GM23338 (cell line): ENCODE results near the gene L3MBTL4. TPM values are rescaled to one million over a fixed set of nuclear protein-coding genes. Genes with fewer than 3 reads are reported as not detected.
A peak's percentile ranks its signal among the peaks of the same experiment; 100 is the strongest.

Experiments used
- ATAC-seq: fragments of 200-7000 bp; cut with Tn5 transposase; 3 replicates; pipeline ENCODE4 v1.9.1; 2020
- DNase-seq: peaks from one replicate; pipeline ENCODE4 v3.0.0-alpha.2; 2015; ENCODE audit warnings: low spot score
- H2AFZ ChIP-seq: fragments of 200-600 bp; sonication (generic); 2 replicates; pipeline ENCODE4 v1.8.0; 2016; ENCODE audit warnings: antibody characterized with exemption, mild to moderate bottlenecking, moderate library complexity
- H3F3A ChIP-seq: fragments of 200-600 bp; sonication (generic); replicated peaks from 2 replicates; pipeline ENCODE4 v1.8.0; 2017; ENCODE audit warnings: antibody characterized with exemption, mixed run types, low read depth
- H3K27ac ChIP-seq: fragments of 200-600 bp; sonication (generic); 2 replicates; pipeline ENCODE4 v1.6.1; 2016; ENCODE audit warnings: low read depth
- H3K27me3 ChIP-seq: fragments of 200-600 bp; sonication (generic); 2 replicates; pipeline ENCODE4 v1.8.0; 2016; ENCODE audit warnings: mild to moderate bottlenecking, mixed run types, moderate library complexity; ENCODE audit not compliant: insufficient read depth
- H3K36me3 ChIP-seq: fragments of 200-600 bp; sonication (generic); 2 replicates; pipeline ENCODE4 v1.8.0; 2016; ENCODE audit warnings: mild to moderate bottlenecking; ENCODE audit not compliant: insufficient read depth
- H3K4me1 ChIP-seq: fragments of 200-600 bp; sonication (generic); 2 replicates; pipeline ENCODE4 v1.8.0; 2016; ENCODE audit warnings: mild to moderate bottlenecking, moderate library complexity; ENCODE audit not compliant: insufficient read depth
- H3K4me2 ChIP-seq: fragments of 200-600 bp; sonication (generic); 2 replicates; pipeline ENCODE4 v1.7.1; 2017; ENCODE audit warnings: mixed run types
- H3K4me3 ChIP-seq: fragments of 200-600 bp; sonication (generic); 2 replicates; pipeline ENCODE4 v1.6.1; 2016; ENCODE audit warnings: mixed run types
- H3K79me2 ChIP-seq: fragments of 200-600 bp; sonication (generic); replicated peaks from 2 replicates; pipeline ENCODE4 v1.8.0; 2017; ENCODE audit warnings: mild to moderate bottlenecking; ENCODE audit not compliant: insufficient read depth
- H3K9me2 ChIP-seq: fragments of 200-600 bp; sonication (generic); 2 replicates; pipeline ENCODE4 v1.8.0; 2017; ENCODE audit not compliant: insufficient read depth
- H4K20me1 ChIP-seq: fragments of 200-600 bp; sonication (generic); replicated peaks from 2 replicates; pipeline ENCODE4 v1.8.0; 2017; ENCODE audit warnings: mild to moderate bottlenecking; ENCODE audit not compliant: insufficient read depth
- H3K27ac Mint-ChIP-seq: 2 replicates; pipeline ENCODE4 v1.8.0; 2020; ENCODE audit warnings: inconsistent platforms, mild to moderate bottlenecking, moderate library complexity, mixed read lengths
- H3K27me3 Mint-ChIP-seq: 3 replicates; pipeline ENCODE4 v1.8.0; 2022; ENCODE audit warnings: low read depth, mild to moderate bottlenecking, moderate library complexity, mixed read lengths, inconsistent platforms; ENCODE audit not compliant: insufficient read depth, poor library complexity
- H3K36me3 Mint-ChIP-seq: 3 replicates; pipeline ENCODE4 v1.8.0; 2021; ENCODE audit warnings: low read depth, mild to moderate bottlenecking, inconsistent platforms, moderate library complexity, mixed read lengths
- H3K4me1 Mint-ChIP-seq: 3 replicates; pipeline ENCODE4 v1.8.0; 2020; ENCODE audit warnings: mild to moderate bottlenecking, inconsistent platforms, mixed read lengths
- H3K4me3 Mint-ChIP-seq: 3 replicates; pipeline ENCODE4 v1.8.0; 2021; ENCODE audit warnings: moderate library complexity, mild to moderate bottlenecking, inconsistent platforms, mixed read lengths
- H3K9me3 Mint-ChIP-seq: 3 replicates; pipeline ENCODE4 v1.8.0; 2020; ENCODE audit warnings: moderate library complexity, mild to moderate bottlenecking, inconsistent platforms, mixed read lengths
- CREB1 ChIP-seq: fragments of 250-450 bp; sonication (Bioruptor Pico); IDR thresholded peaks from 2 replicates; pipeline ENCODE4 v1.5.0; 2020; ENCODE audit warnings: low read depth, mild to moderate bottlenecking, moderate library complexity
- EZH2 ChIP-seq: fragments of 200-600 bp; sonication (generic); IDR thresholded peaks from one replicate; pipeline ENCODE4 v1.8.0; 2017; ENCODE audit warnings: antibody characterized with exemption, mild to moderate bottlenecking, low read depth; ENCODE audit not compliant: unreplicated experiment
- EZH2phosphoT487 ChIP-seq: fragments of 200-600 bp; sonication (generic); IDR thresholded peaks from one replicate; pipeline ENCODE4 v1.8.1; 2018; ENCODE audit warnings: antibody characterized with exemption; ENCODE audit not compliant: unreplicated experiment
- JUNB ChIP-seq: IDR thresholded peaks from one replicate; pipeline ENCODE4 v1.6.1; 2016; ENCODE audit warnings: antibody characterized with exemption; ENCODE audit not compliant: unreplicated experiment
- NANOG ChIP-seq: IDR thresholded peaks from 2 replicates; pipeline ENCODE4 v1.6.1; 2016; ENCODE audit warnings: antibody characterized with exemption, borderline replicate concordance
- STAT1 ChIP-seq: IDR thresholded peaks from one replicate; pipeline ENCODE4 v1.6.1; 2016; ENCODE audit warnings: antibody characterized with exemption; ENCODE audit not compliant: unreplicated experiment
- ZNF114 ChIP-seq: fragments of 250-450 bp; sonication (Bioruptor Pico); IDR thresholded peaks from 2 replicates; pipeline ENCODE4 v1.5.0; 2020; ENCODE audit warnings: mild to moderate bottlenecking, moderate library complexity
- polyA plus RNA-seq: library from polyadenylated mRNA; unstranded; fragments of >200 nt; fragmentation: Nextera tagmentation; extraction: Ambion mirVana; gene quantifications from 2 replicates; pipeline ENCODE4 v1.2.1, GENCODE V29; 2016
- total RNA-seq: library from RNA; depleted of rRNA; stranded (reverse); fragments of >200 nt; shearing (Covaris generic); gene quantifications from 2 replicates; pipeline ENCODE4 v1.2.3, GENCODE V29; 2014
- TF ChIP-seq, protein P1 (sequence below): IDR thresholded peaks from one replicate; pipeline ENCODE4 v1.6.1; 2018; ENCODE audit warnings: antibody characterized with exemption; ENCODE audit not compliant: unreplicated experiment
- TF ChIP-seq, protein P2 (sequence below), 2 experiments: fragments of 200-600 bp in 1 of 2; sonication (generic) in 1 of 2; conservative IDR thresholded peaks; 2 replicates each; pipeline versions ENCODE4 v1.5.1 to v1.6.1; 2016 to 2017; ENCODE audit warnings: antibody characterized with exemption in 2 of 2, low read depth in 2 of 2, mild to moderate bottlenecking in 2 of 2, moderate library complexity in 1 of 2
- TF ChIP-seq, protein P3 (sequence below): fragments of 250-450 bp; sonication (Bioruptor Pico); IDR thresholded peaks from 2 replicates; pipeline ENCODE4 v1.5.0; 2020; ENCODE audit warnings: mild to moderate bottlenecking, moderate library complexity
- TF ChIP-seq, protein P4 (sequence below): IDR thresholded peaks from 2 replicates; pipeline ENCODE4 v1.6.1; 2016; ENCODE audit warnings: antibody characterized with exemption

The L3MBTL4 gene
- total and polyA plus RNA-seq, 2 experiments from 2014 or later = 0.48 to 2.8 TPM

DNA sequence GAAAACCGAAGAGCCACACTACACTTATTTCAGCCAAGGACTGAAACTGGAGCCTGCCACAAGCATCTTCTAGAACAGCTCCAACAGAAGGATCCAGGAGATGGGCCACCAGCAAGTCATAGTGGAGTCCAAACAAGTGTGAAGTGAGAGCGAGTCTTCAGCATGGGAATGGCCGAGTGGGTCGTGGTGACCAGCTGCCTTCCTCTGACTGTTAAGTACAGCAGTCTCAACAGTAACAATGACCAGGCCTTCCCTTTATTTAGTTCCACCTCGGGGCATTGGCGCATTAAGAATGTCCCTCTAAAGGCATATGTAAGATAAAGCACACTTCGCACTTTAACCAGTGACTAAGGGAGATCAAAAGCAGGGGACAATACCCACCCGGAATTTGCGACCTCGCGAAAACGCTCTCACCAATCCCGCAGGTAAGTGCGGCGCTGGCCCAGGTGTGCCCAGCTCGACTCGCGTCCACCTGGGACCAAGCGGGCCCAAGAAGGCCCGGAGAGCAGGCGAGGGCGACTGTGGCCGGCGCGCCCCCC lies 1.1 kb downstream of the L3MBTL4 start (continued):
- no peak for TF ChIP-seq EZH2phosphoT487
- TF ChIP-seq, protein P1, sequence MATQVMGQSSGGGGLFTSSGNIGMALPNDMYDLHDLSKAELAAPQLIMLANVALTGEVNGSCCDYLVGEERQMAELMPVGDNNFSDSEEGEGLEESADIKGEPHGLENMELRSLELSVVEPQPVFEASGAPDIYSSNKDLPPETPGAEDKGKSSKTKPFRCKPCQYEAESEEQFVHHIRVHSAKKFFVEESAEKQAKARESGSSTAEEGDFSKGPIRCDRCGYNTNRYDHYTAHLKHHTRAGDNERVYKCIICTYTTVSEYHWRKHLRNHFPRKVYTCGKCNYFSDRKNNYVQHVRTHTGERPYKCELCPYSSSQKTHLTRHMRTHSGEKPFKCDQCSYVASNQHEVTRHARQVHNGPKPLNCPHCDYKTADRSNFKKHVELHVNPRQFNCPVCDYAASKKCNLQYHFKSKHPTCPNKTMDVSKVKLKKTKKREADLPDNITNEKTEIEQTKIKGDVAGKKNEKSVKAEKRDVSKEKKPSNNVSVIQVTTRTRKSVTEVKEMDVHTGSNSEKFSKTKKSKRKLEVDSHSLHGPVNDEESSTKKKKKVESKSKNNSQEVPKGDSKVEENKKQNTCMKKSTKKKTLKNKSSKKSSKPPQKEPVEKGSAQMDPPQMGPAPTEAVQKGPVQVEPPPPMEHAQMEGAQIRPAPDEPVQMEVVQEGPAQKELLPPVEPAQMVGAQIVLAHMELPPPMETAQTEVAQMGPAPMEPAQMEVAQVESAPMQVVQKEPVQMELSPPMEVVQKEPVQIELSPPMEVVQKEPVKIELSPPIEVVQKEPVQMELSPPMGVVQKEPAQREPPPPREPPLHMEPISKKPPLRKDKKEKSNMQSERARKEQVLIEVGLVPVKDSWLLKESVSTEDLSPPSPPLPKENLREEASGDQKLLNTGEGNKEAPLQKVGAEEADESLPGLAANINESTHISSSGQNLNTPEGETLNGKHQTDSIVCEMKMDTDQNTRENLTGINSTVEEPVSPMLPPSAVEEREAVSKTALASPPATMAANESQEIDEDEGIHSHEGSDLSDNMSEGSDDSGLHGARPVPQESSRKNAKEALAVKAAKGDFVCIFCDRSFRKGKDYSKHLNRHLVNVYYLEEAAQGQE = no peak
- no peak for TF ChIP-seq EZH2
- TF ChIP-seq STAT1 = no peak
- TF ChIP-seq, protein P2, sequence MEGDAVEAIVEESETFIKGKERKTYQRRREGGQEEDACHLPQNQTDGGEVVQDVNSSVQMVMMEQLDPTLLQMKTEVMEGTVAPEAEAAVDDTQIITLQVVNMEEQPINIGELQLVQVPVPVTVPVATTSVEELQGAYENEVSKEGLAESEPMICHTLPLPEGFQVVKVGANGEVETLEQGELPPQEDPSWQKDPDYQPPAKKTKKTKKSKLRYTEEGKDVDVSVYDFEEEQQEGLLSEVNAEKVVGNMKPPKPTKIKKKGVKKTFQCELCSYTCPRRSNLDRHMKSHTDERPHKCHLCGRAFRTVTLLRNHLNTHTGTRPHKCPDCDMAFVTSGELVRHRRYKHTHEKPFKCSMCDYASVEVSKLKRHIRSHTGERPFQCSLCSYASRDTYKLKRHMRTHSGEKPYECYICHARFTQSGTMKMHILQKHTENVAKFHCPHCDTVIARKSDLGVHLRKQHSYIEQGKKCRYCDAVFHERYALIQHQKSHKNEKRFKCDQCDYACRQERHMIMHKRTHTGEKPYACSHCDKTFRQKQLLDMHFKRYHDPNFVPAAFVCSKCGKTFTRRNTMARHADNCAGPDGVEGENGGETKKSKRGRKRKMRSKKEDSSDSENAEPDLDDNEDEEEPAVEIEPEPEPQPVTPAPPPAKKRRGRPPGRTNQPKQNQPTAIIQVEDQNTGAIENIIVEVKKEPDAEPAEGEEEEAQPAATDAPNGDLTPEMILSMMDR (conservative IDR thresholded peaks at IDR 0.05; ENCODE audit: low read depth in 2 of 2) = no peak
- no peak for TF ChIP-seq ZNF114 (CRISPR knock-in tag)

DNA sequence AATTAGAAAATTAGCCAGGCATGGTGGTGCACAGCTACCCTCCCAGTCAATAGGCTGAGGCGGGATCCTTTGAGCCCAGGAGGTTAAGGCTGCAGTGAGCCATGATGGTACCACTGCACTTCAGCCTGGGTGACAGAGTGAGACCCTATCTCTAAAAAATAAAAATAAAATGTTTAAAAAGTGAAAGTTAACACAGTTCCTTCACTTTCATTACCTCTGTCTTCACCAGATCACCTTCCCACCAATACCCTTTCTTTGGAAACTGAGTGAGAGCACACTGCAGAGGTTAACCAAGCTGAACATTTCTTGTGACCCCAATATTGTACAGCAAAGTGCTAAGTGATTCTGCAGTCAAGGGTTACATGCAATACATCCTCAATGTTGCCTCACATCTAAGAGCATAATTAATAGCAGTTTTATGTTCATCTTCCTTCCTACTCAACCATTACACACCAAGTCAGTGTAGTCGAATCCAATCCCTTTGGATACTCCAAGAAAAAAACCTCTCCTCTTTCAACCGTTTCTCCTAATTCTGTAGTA lies 1.7 kb downstream of the L3MBTL4 start:
- no peak overlapping the region for H3K27ac Mint-ChIP-seq
- Histone ChIP-seq H3K4me1 (peaks cover 5% of the 10 kb centered on the region; the same call in 1 of the 2 replicates), H3K79me2 (no peaks in the 10 kb centered on the region), H2AFZ (peak overlapping the region; percentile 96), H3K4me2 (peak overlapping the region; percentile 89; the same call in 1 of the 2 replicates), H3K9me2 (no peaks in the 10 kb centered on the region), H3K27me3 (peaks cover 32% of the 10 kb centered on the region), H3F3A (no peaks in the 10 kb centered on the region), H3K36me3 (no peaks in the 10 kb centered on the region), H3K4me3 (peak overlapping the region; percentile 78; the same call in 1 of the 2 replicates), H3K27ac (no peak overlapping the region), H4K20me1 (no peaks in the 10 kb centered on the region)
- H3K9me3 Mint-ChIP-seq = no peaks in the 10 kb centered on the region; the same call in 2 of the 3 replicates
- peak overlapping the region; percentile 78 for H3K4me3 Mint-ChIP-seq
- H3K27me3 Mint-ChIP-seq = peaks cover 18% of the 10 kb centered on the region
- no peak for ATAC-seq
- H3K4me1 Mint-ChIP-seq = peaks cover 10% of the 10 kb centered on the region
- no peaks in the 10 kb centered on the region; the same call in 2 of the 3 replicates for H3K36me3 Mint-ChIP-seq
- DNase-seq = no peak
- TF ChIP-seq, protein P3, sequence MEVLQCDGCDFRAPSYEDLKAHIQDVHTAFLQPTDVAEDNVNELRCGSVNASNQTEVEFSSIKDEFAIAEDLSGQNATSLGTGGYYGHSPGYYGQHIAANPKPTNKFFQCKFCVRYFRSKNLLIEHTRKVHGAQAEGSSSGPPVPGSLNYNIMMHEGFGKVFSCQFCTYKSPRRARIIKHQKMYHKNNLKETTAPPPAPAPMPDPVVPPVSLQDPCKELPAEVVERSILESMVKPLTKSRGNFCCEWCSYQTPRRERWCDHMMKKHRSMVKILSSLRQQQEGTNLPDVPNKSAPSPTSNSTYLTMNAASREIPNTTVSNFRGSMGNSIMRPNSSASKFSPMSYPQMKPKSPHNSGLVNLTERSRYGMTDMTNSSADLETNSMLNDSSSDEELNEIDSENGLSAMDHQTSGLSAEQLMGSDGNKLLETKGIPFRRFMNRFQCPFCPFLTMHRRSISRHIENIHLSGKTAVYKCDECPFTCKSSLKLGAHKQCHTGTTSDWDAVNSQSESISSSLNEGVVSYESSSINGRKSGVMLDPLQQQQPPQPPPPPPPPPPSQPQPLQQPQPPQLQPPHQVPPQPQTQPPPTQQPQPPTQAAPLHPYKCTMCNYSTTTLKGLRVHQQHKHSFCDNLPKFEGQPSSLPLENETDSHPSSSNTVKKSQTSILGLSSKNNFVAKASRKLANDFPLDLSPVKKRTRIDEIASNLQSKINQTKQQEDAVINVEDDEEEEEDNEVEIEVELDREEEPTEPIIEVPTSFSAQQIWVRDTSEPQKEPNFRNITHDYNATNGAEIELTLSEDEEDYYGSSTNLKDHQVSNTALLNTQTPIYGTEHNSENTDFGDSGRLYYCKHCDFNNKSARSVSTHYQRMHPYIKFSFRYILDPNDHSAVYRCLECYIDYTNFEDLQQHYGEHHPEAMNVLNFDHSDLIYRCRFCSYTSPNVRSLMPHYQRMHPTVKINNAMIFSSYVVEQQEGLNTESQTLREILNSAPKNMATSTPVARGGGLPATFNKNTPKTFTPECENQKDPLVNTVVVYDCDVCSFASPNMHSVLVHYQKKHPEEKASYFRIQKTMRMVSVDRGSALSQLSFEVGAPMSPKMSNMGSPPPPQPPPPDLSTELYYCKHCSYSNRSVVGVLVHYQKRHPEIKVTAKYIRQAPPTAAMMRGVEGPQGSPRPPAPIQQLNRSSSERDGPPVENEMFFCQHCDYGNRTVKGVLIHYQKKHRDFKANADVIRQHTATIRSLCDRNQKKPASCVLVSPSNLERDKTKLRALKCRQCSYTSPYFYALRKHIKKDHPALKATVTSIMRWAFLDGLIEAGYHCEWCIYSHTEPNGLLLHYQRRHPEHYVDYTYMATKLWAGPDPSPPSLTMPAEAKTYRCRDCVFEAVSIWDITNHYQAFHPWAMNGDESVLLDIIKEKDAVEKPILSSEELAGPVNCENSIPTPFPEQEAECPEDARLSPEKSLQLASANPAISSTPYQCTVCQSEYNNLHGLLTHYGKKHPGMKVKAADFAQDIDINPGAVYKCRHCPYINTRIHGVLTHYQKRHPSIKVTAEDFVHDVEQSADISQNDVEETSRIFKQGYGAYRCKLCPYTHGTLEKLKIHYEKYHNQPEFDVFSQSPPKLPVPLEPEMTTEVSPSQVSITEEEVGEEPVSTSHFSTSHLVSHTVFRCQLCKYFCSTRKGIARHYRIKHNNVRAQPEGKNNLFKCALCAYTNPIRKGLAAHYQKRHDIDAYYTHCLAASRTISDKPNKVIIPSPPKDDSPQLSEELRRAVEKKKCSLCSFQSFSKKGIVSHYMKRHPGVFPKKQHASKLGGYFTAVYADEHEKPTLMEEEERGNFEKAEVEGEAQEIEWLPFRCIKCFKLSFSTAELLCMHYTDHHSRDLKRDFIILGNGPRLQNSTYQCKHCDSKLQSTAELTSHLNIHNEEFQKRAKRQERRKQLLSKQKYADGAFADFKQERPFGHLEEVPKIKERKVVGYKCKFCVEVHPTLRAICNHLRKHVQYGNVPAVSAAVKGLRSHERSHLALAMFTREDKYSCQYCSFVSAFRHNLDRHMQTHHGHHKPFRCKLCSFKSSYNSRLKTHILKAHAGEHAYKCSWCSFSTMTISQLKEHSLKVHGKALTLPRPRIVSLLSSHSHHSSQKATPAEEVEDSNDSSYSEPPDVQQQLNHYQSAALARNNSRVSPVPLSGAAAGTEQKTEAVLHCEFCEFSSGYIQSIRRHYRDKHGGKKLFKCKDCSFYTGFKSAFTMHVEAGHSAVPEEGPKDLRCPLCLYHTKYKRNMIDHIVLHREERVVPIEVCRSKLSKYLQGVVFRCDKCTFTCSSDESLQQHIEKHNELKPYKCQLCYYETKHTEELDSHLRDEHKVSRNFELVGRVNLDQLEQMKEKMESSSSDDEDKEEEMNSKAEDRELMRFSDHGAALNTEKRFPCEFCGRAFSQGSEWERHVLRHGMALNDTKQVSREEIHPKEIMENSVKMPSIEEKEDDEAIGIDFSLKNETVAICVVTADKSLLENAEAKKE = no peak
- TF ChIP-seq JUNB = no peak
- no peak for TF ChIP-seq NANOG
- TF ChIP-seq CREB1 = no peak
- TF ChIP-seq, protein P4, sequence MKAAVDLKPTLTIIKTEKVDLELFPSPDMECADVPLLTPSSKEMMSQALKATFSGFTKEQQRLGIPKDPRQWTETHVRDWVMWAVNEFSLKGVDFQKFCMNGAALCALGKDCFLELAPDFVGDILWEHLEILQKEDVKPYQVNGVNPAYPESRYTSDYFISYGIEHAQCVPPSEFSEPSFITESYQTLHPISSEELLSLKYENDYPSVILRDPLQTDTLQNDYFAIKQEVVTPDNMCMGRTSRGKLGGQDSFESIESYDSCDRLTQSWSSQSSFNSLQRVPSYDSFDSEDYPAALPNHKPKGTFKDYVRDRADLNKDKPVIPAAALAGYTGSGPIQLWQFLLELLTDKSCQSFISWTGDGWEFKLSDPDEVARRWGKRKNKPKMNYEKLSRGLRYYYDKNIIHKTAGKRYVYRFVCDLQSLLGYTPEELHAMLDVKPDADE = no peak
- no peak for TF ChIP-seq STAT1
